HG03575 (cell line): ENCODE measurements around the gene MCTP1.

Experiments
- ATAC-seq: cut with Tn5 transposase; IDR thresholded peaks from one replicate; pipeline ENCODE4 v1.9.1; 2021; ENCODE audit not compliant: unreplicated experiment, insufficient number of reproducible peaks, low FRiP score; ENCODE audit errors: extremely low read depth

MCTP1 gene

DNA sequence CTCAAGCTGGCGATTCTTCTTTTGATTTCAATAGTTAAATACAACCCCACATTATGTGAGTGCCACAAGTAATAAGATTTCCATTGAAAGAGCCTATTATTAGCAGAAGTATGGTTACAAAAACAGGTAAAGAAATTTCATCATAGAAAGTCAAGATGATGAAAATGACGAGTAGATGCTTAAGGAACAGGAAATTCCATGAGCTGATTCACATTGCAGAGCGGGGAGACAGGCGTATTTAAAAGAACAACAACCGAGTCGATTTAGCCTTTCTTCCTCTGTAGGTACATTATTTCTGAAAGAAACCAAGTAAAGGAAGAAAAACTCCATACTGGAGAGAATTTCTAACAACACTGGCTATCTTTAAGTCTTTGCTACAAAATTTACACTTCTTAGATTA, 356.0 kb downstream of the MCTP1 start:
- no peak for ATAC-seq

DNA sequence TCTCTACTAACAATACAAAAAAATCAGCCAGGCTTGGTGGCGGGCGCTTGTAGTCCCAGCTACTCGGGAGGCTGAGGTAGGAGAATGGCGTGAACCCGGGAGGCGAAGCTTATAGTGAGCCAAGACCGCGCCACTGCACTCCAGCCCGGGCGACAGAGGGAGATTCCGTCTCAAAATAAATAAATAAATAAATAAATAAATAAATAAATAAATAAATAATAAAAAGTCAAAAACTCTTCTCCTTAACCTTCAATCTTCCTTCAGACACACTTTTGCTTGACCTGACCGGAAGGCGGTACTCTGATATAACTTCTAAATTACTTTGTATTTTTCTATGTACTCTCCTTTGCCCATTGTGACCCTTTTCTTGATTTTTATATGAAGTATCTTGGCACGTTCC, 364.3 kb downstream of the MCTP1 start:
- no peak for ATAC-seq

DNA sequence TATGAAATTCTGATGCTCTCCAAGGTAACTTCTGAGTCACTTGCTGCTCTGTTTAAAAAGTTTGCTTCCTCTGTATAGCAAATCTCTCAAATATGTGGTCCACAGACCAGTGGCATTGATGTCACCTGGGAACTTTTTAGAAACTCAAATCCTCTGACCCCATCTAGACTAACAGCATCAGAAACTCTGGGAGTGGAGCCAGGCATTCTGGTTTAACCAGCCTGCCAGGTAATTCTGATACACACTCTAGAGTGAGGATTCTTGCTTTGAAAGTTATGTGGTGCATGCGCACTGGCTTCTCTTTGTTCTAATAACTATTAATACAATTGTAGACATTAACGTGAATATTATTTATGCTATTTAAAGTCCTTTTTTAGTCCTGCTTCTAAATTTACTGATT, 368.3 kb downstream of the MCTP1 start:
- no peak for ATAC-seq

DNA sequence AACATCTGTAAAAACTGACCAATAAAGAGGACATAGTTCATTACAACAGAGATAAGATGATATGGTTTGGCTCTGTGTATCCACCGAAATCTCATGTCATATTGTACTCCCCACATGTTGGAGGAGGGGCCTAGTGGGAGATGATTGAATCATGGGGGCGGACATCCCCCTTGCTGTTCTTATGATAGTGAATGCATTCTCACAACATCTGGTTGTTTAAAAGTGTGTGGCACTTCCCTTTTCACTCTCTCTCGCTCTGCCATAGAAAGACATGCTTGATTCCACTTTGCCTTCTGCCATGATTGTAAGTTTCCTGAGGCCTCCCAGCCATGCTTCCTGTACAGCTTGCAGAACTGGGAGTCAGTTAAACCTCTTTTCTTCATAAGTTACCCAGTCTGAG, 373.6 kb downstream of the MCTP1 start:
- no peak for ATAC-seq

DNA sequence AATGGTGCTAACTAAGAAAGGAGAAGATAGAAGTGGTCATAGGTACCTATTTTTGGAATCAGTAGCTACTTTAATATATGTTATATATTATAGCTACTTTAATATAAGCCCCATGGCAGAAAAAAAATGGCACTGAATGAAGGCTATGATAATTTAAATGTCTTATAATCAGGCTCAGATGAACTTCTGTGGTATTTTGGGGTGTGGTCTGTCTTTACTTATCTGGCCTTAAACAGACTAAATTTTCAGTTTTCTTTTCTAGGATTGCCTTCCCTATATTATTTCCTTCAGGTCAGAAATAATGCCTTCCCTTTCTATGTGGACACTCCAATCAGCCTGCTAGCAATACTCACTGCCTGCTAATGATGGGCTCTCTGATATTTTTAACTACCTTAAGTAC, 374.2 kb downstream of the MCTP1 start:
- ATAC-seq = no peak

DNA sequence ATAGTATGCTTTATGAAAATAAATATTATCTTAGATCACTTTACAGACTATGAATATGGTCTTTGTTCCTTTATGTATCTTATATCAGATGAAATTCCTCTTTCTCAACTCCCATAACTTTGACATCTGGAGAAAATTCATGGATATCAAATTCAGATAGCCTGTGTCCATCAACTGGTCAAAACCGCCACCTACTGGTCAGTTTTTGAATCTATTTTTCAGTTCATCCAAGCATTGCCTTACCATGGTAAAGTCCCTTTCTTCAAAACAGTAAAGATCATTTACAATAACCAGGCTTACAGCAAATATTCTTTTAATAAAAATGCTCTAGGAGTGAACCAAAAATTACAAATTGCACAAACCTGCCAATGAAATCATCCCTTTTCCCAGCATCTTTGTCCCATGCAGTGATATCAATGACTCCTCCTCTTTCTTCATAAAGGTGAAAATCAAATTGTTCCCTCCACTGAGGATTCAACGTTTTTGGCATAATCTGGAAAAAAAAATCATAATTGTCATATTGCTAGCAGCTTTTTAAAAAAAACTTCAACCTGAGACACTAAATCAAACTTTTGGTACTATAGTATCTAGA, 375.9 kb downstream of the MCTP1 start:
- no peak for ATAC-seq

DNA sequence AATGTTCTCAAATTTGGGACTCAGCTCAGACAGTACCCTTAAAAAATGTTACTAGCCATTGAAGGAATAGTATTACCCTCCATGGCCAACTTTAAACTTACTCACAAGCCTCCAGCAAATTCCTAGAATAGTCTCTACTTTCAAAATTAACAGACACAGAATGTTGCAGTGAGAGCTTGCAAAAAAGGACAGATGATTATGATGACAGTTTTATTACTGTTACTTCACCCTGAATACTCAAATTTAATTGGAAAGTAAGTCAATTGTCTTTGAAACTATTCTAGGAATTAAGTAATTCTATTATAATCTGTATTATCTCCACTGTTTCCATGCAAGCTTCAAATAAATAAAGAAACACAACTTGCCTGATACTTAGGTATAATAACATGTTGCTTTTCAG, 378.1 kb downstream of the MCTP1 start:
- ATAC-seq = no peak

DNA sequence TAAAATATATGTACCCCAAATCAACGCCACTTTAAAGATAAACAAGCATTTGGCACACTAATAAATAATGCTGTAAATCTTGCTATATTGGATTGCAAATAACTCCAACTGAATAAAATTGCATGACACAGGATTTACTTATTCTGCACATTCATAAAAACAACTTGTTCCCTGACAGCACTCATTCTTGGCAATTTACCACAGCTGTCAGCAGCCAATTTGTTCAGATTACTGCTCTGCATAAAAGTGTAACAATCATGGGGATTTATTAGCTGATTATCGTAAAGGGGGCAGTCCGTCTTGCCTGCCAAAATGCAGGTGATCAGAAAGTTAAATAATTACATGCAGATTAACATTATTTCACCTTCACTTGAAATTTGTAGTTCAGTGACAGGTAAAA, 381.2 kb downstream of the MCTP1 start:
- no peak for ATAC-seq

DNA sequence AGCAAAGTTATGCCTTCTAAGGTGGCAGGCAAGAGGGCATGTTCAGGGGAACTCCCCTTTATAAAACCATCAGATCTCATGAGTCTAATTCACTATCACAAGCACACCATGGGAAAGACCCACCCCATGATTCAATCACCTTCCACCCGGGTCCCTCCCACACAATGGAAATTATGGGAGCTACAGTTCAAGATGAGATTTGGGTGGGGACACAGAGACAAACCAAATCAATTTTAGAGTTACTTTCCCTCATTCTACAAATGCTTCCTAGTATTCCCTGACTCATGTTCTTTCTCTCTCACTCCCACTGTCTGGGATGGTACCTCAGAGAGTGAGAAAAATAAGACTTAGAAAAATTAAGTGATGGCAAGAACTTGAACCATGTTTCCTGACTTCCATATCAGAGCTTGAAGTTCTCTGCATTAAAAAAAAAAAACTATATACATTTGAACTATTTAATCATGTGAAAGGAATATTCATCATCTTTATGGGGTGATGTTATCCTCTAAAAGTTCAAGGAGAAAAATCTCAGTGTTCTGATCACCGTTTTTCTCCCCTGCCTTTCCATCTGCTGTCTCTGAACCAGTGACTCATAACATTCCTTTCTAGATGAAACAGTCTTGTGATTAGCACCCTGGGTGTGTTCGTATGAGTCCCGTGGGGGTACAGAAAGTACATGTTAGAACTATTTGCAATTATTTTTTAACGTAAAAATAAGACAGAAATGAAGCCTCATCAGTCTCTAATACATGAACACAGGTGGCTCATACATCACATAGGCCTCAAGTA, 383.5 kb downstream of the MCTP1 start:
- ATAC-seq = no peak

DNA sequence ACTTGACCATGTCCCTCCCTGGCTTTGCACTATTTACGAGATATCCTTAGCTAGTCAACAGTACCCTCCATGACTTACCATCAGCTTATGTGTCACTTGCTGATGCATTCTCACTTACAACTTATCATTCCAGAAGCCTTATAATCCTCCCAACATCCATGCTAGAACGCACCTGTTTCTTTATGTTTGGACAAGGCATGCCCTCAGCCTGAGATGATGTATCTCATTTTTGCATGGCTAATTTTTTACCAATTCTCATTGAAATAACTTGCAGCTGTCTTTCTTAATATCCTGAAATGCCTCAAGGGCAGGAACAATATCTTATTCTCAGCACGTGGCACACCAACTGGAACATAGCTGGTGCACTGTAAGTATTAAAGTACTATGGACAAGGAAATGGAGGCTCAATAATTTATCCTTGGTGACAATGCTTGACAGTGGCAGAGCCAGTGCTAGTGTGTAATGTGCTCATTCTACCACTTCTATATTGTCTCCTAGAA, 384.8 kb downstream of the MCTP1 start:
- no peak for ATAC-seq

DNA sequence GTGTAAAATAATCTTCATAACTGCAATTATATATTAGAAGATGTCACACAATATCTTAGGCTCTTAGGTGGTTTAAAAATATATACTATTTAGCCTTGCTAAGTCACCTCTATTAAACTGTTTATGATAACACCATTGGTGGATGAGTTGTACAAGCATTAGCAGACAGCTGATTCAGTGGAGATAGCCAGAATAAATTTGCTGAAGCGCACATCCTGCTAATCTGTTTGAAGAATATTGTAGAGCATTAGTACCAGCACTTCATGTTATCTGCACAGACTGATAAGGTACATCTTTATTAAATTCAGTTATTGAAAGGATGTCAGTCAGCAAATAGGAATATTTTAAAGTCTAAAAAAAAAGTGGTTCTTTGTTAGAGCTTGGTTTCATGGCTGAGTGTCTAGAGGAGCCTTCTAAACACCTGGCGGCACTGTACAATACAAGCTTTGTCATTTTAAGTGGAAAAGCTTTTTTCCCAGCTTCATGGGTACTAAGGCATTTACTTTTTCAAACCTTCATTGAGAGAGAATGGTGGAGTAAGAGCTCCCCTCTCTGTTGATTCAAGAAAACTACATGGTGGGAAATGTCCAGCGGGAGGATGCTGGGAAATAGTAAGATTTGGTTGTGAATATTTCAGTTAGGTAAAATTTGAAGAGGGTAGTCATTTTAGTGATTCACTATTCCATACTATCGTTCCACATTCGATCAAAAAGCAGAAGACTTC, 391.3 kb downstream of the MCTP1 start:
- ATAC-seq = no peak

DNA sequence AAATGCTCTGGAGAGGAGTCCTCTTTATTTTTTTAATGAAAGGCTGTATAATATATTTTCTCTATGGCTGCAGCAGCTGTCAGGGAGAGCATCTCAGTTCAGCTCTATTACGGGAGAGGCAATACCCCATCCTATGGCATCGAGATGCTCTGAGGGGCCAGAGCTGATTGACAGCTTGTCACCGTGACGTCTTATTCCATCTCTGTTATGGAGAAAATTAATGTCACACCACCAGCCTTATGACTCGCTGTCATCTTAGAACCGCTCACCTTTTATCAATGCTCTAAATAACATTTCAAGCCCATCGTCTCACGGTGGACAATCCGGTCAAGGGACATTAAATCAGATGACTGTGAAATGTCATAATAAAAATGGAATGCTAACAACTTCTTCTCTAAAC, 392.9 kb downstream of the MCTP1 start:
- no peak for ATAC-seq

DNA sequence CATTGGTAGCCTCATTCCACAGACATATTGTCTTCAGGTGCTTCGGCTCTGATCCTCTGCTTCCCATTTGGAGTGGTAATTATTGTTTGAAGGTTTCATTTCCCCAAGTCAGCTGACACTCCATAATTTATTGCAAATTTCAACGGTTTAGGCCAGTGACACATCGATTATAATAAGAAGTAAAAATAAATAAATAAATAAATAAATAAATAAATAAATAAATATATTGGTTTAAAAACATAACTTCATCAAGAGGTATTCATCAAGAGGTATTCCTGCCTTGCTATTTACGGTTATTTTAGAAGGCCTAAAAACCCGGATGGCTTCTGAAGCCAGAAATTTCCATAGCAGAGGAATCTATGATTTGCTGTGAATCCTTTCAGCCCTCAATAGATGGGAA, 393.3 kb downstream of the MCTP1 start:
- ATAC-seq = no peak

DNA sequence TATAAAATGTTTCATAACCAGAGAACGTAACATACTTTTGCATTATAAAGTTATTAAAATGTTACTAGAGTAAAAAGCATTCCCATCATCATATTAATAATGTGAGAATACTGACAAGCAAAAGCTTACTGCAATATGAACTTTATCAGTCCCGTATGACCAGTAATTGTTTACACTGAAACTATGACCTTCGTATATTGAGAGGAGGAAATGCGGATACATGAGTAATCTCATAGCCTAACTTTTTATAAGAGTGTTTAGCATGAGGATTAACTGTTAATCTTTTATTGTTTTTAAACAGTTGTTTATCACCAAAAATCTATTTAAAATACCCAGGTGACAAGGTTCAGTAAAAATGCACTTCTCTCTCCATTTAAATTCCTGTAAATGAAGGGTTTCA, 394.0 kb downstream of the MCTP1 start:
- no peak for ATAC-seq

DNA sequence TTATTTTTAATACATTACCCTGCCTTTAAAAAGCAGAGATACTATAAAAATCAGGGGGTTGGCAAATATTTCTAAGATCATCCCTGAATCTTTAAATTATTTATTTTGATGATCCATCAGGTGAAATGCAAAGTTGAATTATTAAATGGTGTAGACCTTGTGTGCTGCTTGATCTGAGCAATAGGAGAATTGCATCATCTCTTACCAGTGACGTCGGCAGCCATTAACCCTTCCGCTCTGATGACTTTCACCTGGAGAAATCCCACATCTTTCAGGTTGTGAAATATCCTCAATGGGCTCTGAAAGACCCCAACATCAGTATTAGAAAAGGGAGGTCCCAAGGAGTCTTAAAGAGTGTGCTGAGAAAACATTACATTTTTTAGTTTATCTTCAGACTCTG, 396.2 kb downstream of the MCTP1 start:
- ATAC-seq = no peak

DNA sequence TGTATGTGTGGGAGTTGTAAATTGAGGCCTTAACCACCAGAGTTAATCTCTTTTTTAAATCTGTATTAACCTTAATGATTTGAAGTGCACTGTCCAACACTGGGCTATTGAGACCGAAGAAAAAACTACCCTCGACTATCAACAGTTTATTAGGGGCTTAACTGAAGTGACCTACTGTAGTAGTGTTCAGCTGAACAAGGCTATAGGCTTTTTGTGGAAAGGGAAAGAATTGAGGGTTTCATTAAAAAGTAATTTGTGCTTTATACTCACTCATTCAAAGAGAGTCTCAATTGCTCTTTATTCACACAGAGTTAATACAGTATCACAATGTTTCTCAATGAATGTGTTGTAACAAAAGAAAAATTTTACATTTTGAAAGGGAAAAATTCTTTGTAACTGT, 399.0 kb downstream of the MCTP1 start:
- no peak for ATAC-seq

DNA sequence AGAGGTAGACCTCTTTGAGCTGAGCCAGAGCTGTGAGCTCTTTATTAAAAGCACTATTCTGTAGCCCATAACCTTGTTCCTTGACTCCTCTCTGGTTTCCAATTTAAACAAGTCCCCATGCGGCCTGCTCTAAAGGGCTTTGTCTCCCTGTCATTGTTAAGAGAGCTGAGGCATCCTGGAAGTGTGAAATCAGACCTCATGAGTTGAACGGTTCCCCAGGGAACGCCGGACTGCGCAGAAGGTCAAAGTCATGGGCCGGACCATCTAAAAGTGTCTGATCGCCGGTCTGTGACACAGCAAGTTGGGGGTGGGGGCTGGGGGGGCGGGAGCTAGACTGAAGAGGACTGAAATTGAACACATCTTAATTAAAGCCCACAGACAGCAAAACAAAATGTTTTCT, 400.6 kb downstream of the MCTP1 start:
- ATAC-seq = no peak

DNA sequence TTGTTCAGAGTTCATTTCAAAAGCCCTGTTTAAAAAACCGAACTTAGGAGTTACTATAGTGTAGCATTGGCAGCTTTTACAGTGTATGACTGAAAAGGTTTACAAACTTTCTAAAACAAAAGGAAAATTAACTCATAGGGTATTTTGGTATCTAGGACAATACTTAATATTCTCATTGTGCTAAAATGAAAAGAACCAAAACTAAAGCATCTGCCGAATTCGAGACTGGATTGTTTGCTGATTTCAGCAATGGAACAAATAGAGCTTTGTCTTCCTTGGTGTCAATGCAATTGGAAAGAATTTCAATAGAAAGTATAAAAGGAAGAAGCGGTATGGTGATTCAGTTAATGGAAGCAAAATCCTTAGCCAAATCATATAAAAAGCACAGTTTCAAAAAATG, 412.4 kb downstream of the MCTP1 start:
- no peak for ATAC-seq

DNA sequence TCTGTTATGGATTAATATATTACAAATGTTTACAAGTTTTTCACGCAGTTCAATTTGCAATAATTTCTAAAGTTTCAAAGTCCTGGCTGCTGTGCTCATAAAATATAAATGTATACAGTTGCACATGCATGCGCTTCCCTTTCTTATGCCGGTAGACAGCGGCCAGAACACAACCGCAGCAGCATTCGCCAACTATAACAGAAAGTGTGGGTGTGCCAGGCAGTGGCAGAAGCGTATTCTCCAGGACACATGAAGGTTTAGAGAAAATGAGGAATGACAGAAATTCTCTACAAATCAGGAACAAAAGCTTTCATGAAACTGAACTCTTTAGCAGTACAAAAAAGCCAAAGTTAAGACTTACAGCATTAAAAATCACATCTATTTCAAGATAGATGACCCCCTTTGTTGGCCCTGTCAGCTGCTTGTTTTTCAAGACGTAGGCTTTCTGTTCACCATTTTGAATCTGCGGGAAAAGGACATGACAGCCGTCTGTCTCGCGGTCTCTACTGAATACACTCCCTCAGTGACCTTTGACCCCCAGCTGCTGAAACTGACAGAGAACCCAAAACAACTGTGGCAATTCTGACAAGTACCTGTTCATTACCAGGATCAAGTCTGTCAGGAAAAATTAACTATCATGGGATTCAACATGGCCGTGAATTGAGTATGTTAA, 414.2 kb downstream of the MCTP1 start:
- no peak for ATAC-seq

DNA sequence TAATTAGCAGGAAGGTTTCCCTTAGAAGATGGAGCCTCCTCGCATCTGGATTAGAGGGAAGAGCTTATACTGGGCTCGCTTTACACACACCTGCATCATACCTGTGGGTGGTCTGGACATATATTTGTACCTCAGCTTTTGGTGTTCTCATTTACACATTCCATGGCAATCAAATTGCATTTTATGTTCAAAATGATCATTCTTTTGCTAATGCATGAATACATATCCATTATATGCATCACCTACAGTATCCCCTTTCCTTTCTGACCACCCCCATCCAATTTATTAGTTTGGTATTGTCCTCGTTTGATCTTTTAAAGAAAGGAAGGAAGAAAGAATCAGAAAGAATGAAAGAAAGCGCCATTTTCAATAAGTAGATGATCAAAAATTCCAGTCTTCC, 415.0 kb downstream of the MCTP1 start:
- ATAC-seq = no peak
